ENCODE data around the gene VPS11.
A peak's percentile ranks its signal among the peaks of the same experiment; 100 is the strongest.

- TF ChIP-seq CTCF (IDR thresholded peaks at IDR 0.05 in 8 of 11, conservative IDR thresholded peaks at IDR 0.05 in 3 of 11) (peak in 6 of 11 experiments; percentile 6 to 61 (median 44)), POLR2A (IDR thresholded peaks at IDR 0.05) (no peak), POLR2AphosphoS5 (IDR thresholded peaks at IDR 0.05) (no peak)
These were observed 2.2 kb upstream of the VPS11 start for GRCh38 chr11:119065369-119065768.

Measured in spleen (tissue), 7 donors.